Astrocyte (in vitro differentiated cells and primary cell): ENCODE results near the gene GLT1D1.

Experiments
- EZH2 ChIP-seq: IDR thresholded peaks from 2 replicates; pipeline ENCODE4 v1.6.1; 2012; ENCODE audit warnings: mild to moderate bottlenecking, low read length, inconsistent platforms; ENCODE audit not compliant: insufficient read depth
- TF ChIP-seq, protein P1 (sequence below): IDR thresholded peaks from 2 replicates; pipeline ENCODE4 v1.5.1; 2011; ENCODE audit warnings: low read depth, mild to moderate bottlenecking, inconsistent platforms, low read length, moderate library complexity; ENCODE audit not compliant: insufficient read depth

- TF ChIP-seq, protein P1, sequence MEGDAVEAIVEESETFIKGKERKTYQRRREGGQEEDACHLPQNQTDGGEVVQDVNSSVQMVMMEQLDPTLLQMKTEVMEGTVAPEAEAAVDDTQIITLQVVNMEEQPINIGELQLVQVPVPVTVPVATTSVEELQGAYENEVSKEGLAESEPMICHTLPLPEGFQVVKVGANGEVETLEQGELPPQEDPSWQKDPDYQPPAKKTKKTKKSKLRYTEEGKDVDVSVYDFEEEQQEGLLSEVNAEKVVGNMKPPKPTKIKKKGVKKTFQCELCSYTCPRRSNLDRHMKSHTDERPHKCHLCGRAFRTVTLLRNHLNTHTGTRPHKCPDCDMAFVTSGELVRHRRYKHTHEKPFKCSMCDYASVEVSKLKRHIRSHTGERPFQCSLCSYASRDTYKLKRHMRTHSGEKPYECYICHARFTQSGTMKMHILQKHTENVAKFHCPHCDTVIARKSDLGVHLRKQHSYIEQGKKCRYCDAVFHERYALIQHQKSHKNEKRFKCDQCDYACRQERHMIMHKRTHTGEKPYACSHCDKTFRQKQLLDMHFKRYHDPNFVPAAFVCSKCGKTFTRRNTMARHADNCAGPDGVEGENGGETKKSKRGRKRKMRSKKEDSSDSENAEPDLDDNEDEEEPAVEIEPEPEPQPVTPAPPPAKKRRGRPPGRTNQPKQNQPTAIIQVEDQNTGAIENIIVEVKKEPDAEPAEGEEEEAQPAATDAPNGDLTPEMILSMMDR = no peak
- no peak for TF ChIP-seq EZH2
Measured at GRCh38 chr12:128863957-128864356, 10.7 kb downstream of the GLT1D1 start.
